SK-N-SH treated with all-trans-retinoic acid at 6 μM for 48 hours (cell line): ENCODE measurements around the gene TSPAN14.

Experiments
- ARNTL ChIP-seq: fragments of 450-650 bp; formaldehyde crosslinking; IDR thresholded peaks from 2 replicates; pipeline ENCODE4 v1.5.0; 2020; ENCODE audit warnings: low read depth, mild to moderate bottlenecking, moderate library complexity, borderline replicate concordance
- BACH2 ChIP-seq: fragments of 250-450 bp; sonication (Bioruptor Pico); IDR thresholded peaks from 2 replicates; pipeline ENCODE4 v1.9.0; 2021; ENCODE audit warnings: mild to moderate bottlenecking, borderline replicate concordance
- OSR1 ChIP-seq: fragments of 250-450 bp; sonication (Bioruptor Pico); IDR thresholded peaks from 2 replicates; pipeline ENCODE4 v1.8.0; 2022; ENCODE audit warnings: moderate library complexity, mild to moderate bottlenecking, inconsistent platforms
- ZFP3 ChIP-seq: fragments of 250-450 bp; sonication (Bioruptor Pico); IDR thresholded peaks from 2 replicates; pipeline ENCODE4 v1.5.0; 2020; ENCODE audit warnings: mild to moderate bottlenecking, moderate library complexity
- ZNF565 ChIP-seq: fragments of 450-650 bp; formaldehyde crosslinking; conservative IDR thresholded peaks from 2 replicates; pipeline ENCODE4 v1.5.0; 2020; ENCODE audit warnings: low read depth, mild to moderate bottlenecking, moderate library complexity
- ZNF70 ChIP-seq: fragments of 450-650 bp; formaldehyde crosslinking; IDR thresholded peaks from 2 replicates; pipeline ENCODE4 v1.5.0; 2020; ENCODE audit warnings: mild to moderate bottlenecking, moderate library complexity
- ZNF8 ChIP-seq: fragments of 450-650 bp; formaldehyde crosslinking; IDR thresholded peaks from 2 replicates; pipeline ENCODE4 v1.5.0; 2020; ENCODE audit warnings: mild to moderate bottlenecking, moderate library complexity
- TF ChIP-seq, protein P1 (sequence below): fragments of 250-450 bp; sonication (Bioruptor Pico); IDR thresholded peaks from 2 replicates; pipeline ENCODE4 v1.8.0; 2021; ENCODE audit warnings: low read depth, mild to moderate bottlenecking, moderate library complexity, borderline replicate concordance
- TF ChIP-seq, protein P2 (sequence below): fragments of 250-450 bp; sonication (Bioruptor Pico); IDR thresholded peaks from 2 replicates; pipeline ENCODE4 v1.8.0; 2020; ENCODE audit warnings: mild to moderate bottlenecking, moderate library complexity, borderline replicate concordance

DNA sequence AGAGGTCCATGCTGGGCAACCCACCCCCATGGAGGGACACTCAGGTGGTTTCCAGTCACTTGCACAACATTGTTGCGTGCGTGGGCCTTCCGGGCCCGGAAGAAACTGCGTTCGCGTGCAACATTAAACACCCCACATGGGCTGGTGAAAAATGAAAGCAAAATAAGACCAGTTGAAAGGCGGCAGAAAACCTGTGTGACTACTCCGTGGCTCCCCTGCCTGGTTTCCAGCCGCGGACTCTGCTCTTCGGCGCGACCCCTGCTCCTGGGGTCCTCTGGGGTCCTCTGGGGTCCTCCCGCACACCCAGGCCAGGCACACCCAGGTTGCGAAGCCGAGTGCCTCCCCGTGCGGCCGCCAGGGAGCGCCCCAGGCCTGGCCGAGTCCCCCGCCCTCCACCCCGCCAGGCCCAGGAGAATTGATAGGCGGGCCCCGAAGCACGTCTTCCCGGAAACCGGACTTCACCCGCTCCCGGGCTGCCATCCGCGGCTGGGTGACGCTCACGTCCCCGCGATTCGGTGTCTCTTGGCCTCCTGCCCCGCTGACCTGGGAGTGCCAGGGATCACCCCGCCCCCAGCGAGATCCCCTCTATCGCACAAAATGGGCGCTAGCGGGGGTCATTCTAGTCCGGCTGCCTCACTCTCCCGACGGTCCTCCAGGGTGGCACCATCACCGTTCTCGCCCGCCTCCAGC is 81.7 kb downstream of the TSPAN14 start:
- TF ChIP-seq, protein P1, sequence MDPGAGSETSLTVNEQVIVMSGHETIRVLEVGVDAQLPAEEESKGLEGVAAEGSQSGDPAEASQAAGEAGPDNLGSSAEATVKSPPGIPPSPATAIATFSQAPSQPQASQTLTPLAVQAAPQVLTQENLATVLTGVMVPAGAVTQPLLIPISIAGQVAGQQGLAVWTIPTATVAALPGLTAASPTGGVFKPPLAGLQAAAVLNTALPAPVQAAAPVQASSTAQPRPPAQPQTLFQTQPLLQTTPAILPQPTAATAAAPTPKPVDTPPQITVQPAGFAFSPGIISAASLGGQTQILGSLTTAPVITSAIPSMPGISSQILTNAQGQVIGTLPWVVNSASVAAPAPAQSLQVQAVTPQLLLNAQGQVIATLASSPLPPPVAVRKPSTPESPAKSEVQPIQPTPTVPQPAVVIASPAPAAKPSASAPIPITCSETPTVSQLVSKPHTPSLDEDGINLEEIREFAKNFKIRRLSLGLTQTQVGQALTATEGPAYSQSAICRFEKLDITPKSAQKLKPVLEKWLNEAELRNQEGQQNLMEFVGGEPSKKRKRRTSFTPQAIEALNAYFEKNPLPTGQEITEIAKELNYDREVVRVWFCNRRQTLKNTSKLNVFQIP = no peak
- TF ChIP-seq ZNF8 (CRISPR knock-in tag) (no peak), ARNTL (CRISPR knock-in tag) (no peak), ZNF565 (no peak), ZNF70 (CRISPR knock-in tag) (no peak), OSR1 (no peak), BACH2 (no peak), ZFP3 (CRISPR knock-in tag) (no peak)
- TF ChIP-seq, protein P2, sequence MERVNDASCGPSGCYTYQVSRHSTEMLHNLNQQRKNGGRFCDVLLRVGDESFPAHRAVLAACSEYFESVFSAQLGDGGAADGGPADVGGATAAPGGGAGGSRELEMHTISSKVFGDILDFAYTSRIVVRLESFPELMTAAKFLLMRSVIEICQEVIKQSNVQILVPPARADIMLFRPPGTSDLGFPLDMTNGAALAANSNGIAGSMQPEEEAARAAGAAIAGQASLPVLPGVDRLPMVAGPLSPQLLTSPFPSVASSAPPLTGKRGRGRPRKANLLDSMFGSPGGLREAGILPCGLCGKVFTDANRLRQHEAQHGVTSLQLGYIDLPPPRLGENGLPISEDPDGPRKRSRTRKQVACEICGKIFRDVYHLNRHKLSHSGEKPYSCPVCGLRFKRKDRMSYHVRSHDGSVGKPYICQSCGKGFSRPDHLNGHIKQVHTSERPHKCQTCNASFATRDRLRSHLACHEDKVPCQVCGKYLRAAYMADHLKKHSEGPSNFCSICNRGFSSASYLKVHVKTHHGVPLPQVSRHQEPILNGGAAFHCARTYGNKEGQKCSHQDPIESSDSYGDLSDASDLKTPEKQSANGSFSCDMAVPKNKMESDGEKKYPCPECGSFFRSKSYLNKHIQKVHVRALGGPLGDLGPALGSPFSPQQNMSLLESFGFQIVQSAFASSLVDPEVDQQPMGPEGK = no peak
